ENCODE measurements around the gene AKAP14. TPM values are rescaled to one million over a fixed set of nuclear protein-coding genes. Genes with fewer than 3 reads are reported as not detected.
"Not testable (repeated sequence)": the region's sequence is repeated elsewhere in the genome, so short reads cannot be mapped to it uniquely, and the experiment has no call there.

The AKAP14 gene
- total RNA-seq, 1 experiment from 2014 or later = not detected

DNA sequence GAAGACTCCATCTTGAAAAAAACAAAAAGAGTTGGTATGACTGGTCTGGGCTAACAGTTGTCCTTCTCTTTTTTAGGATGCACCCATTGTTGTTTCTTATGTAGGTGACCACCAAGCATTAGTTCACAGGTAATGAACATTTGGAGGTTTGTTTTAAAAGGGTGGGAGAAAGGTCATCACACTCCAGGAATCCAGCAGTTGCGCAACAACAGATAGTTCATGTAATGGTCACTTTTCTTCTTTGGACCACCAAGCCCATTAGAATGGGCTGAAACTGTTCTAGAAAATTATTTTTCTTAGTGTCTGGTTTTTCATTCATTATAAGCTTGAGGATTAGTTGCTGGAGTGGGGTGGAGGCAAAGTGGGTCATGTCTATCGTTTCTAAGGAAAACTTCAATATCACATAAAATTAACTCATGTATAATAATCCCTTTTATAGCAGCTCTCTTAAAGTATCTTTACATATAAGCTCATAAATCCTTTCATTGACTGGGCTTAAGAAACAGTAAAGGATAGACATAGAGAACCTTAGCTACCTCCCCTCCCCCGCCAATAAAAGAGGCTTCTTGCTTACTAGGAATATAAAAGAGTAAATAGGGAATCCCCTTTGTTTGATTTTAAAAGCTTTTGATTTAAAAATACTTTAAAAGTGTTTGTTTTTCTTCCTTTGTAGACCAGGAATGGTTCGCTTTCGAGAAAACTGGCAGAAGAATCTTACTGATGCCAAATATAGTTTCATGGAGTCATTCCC lies 24.3 kb downstream of the AKAP14 start:
- TF ChIP-seq, protein P1, sequence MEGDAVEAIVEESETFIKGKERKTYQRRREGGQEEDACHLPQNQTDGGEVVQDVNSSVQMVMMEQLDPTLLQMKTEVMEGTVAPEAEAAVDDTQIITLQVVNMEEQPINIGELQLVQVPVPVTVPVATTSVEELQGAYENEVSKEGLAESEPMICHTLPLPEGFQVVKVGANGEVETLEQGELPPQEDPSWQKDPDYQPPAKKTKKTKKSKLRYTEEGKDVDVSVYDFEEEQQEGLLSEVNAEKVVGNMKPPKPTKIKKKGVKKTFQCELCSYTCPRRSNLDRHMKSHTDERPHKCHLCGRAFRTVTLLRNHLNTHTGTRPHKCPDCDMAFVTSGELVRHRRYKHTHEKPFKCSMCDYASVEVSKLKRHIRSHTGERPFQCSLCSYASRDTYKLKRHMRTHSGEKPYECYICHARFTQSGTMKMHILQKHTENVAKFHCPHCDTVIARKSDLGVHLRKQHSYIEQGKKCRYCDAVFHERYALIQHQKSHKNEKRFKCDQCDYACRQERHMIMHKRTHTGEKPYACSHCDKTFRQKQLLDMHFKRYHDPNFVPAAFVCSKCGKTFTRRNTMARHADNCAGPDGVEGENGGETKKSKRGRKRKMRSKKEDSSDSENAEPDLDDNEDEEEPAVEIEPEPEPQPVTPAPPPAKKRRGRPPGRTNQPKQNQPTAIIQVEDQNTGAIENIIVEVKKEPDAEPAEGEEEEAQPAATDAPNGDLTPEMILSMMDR (IDR thresholded peaks at IDR 0.05; ENCODE audit: unreplicated experiment) = no peak
- CTCF ChIA-PET = no interaction called here
- no peak overlapping the region for H3K4me3 Mint-ChIP-seq (ENCODE audit: low read depth, unreplicated experiment)
- H3K4me1 Mint-ChIP-seq (ENCODE audit: low read depth, unreplicated experiment) = no peaks in the 10 kb centered on the region
- intact Hi-C loops (cut with micrococcal nuclease; ENCODE audit: unreplicated experiment) = no loop called here
- no peak for DNase-seq
- H3K27ac Mint-ChIP-seq (ENCODE audit: unreplicated experiment) = no peak overlapping the region
- H3K27me3 Mint-ChIP-seq (ENCODE audit: unreplicated experiment) = peaks cover 12% of the 10 kb centered on the region
- no peaks in the 10 kb centered on the region for H3K9me3 Mint-ChIP-seq (ENCODE audit: low read depth, unreplicated experiment)
- BruUV-seq (replicated peaks) = no TSS peak
- no peaks in the 10 kb centered on the region for H3K36me3 Mint-ChIP-seq (ENCODE audit: insufficient read depth, unreplicated experiment)

DNA sequence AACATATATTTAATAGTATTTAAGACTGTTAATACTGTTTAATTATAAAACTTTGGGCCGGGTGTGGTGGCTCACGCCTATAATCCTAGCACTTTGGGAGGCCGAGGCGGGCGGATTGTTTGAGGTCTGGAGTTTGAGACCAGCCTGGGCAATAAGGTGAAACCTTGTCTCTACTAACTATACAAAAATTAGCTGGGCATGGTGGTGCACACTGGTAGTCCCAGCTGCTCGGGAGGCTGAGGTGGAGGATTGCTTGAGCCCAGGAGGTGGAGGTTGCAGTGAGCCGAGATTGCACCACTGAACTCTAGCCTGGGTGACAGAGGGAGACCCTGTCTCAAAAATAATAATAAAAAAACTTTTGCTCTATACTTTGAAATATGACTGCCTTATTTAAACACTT lies 26.7 kb downstream of the AKAP14 start:
- H3K36me3 Mint-ChIP-seq (ENCODE audit: insufficient read depth, unreplicated experiment); H3K27me3 Mint-ChIP-seq (ENCODE audit: unreplicated experiment); BruUV-seq (replicated peaks); H3K27ac Mint-ChIP-seq (ENCODE audit: unreplicated experiment); H3K4me1 Mint-ChIP-seq (ENCODE audit: low read depth, unreplicated experiment); intact Hi-C loops (cut with micrococcal nuclease; ENCODE audit: unreplicated experiment); H3K4me3 Mint-ChIP-seq (ENCODE audit: low read depth, unreplicated experiment); H3K9me3 Mint-ChIP-seq (ENCODE audit: low read depth, unreplicated experiment); DNase-seq; CTCF ChIA-PET: not testable (repeated sequence)

DNA sequence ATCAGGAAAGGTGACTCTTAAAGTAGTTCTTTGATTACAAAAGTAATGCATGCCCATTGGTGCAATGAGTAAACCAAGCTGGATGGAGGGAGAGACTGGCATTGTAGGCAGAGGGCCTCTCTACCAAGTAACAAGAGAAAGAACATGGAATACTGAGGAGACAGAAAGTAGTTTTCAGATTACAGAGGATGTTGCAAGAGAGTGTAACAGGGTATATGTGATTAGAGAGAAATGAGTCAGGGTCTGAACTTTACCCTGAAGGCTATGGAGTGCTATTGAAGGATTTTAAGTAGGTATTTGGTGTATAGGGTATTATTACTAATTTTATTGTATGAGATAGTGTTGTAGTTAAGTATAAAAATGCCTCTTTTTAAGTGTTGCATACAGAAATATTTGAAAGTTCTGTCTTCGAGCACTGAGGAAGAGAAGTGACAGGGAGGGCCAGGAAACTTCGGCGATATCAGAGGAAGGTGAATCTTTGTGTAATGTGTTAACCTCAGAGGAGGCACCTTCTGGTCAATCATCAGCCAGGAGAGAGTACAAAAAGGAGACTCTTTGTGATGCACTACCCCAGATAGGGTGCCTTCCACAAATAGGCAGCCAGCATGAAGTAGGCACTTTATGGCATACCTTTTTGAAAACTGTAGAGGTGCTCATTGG lies 39.7 kb downstream of the AKAP14 start:
- Mint-ChIP-seq H3K4me1 (ENCODE audit: low read depth, unreplicated experiment) (no peaks in the 10 kb centered on the region), H3K4me3 (ENCODE audit: low read depth, unreplicated experiment) (no peak overlapping the region), H3K36me3 (ENCODE audit: insufficient read depth, unreplicated experiment) (peaks cover 5% of the 10 kb centered on the region), H3K9me3 (ENCODE audit: low read depth, unreplicated experiment) (no peaks in the 10 kb centered on the region), H3K27me3 (ENCODE audit: unreplicated experiment) (no peaks in the 10 kb centered on the region), H3K27ac (ENCODE audit: unreplicated experiment) (peak overlapping the region; percentile 74)
- BruUV-seq (replicated peaks) = no TSS peak
- intact Hi-C loops (cut with micrococcal nuclease; ENCODE audit: unreplicated experiment) = no loop called here
- TF ChIP-seq, protein P1 (IDR thresholded peaks at IDR 0.05; ENCODE audit: unreplicated experiment) = no peak
- no peak for DNase-seq
- CTCF ChIA-PET = no interaction called here

DNA sequence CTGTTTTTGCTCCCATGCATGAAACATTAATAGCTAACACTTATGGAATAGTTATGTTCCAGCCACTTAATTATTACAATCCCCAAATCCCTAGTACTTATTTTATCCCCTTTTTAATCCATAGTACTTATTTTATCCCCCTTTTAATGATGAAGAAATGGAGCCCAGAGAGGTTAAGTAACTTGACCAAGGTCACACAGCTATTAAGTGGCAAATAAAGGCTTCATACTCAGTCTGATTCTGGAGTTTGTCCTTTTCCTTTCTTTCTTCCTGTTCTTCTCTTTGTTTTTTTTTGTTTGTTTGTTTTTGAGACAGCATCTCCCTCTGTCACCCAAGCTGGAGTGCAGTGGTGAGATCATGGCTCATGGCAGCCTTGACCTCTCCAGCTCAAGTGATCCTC lies 45.6 kb downstream of the AKAP14 start:
- TF ChIP-seq, protein P1 (IDR thresholded peaks at IDR 0.05; ENCODE audit: unreplicated experiment) = no peak
- Mint-ChIP-seq H3K4me1 (ENCODE audit: low read depth, unreplicated experiment) (peaks cover 7% of the 10 kb centered on the region), H3K4me3 (ENCODE audit: low read depth, unreplicated experiment) (peak overlapping the region; percentile 96), H3K27ac (ENCODE audit: unreplicated experiment) (no peak overlapping the region), H3K27me3 (ENCODE audit: unreplicated experiment) (no peaks in the 10 kb centered on the region), H3K9me3 (ENCODE audit: low read depth, unreplicated experiment) (no peaks in the 10 kb centered on the region), H3K36me3 (ENCODE audit: insufficient read depth, unreplicated experiment) (peaks cover 18% of the 10 kb centered on the region)
- intact Hi-C loops (cut with micrococcal nuclease; ENCODE audit: unreplicated experiment) = no loop called here
- no TSS peak for BruUV-seq (replicated peaks)
- DNase-seq = no peak
- CTCF ChIA-PET = no interaction called here
